Activated CD8-positive, alpha-beta T cell treated with anti-CD3 and anti-CD28 coated beads for 36 hours (primary cell): ENCODE measurements around the gene KCNJ6. TPM values are rescaled to one million over a fixed set of nuclear protein-coding genes. Genes with fewer than 3 reads are reported as not detected.

Experiments used
- ATAC-seq: fragments of 200-7000 bp; cut with Tn5 transposase; one replicate; pipeline ENCODE4 v1.10.0; 2021; ENCODE audit warnings: mild to moderate bottlenecking, moderate library complexity
- CTCF ChIA-PET: fragments of 350-600 bp; sonication (Branson Sonifier 250); formaldehyde crosslinking; loops from one replicate; lab custom pipeline; 2021; ENCODE audit warnings: antibody characterized with exemption; lab: Charles Lee
- POLR2A ChIA-PET: fragments of 350-600 bp; sonication (Branson Sonifier 250); formaldehyde crosslinking; loops from one replicate; lab custom pipeline; 2021; ENCODE audit warnings: antibody characterized with exemption; lab: Charles Lee
- DNase-seq: peaks from one replicate; pipeline ENCODE4 v3.0.0-alpha.2; 2020
- H3K27ac Mint-ChIP-seq: one replicate; pipeline ENCODE4 v1.8.0; 2021; ENCODE audit warnings: mild to moderate bottlenecking, mixed read lengths
- H3K27me3 Mint-ChIP-seq: one replicate; pipeline ENCODE4 v1.8.0; 2021; ENCODE audit warnings: mixed read lengths
- H3K36me3 Mint-ChIP-seq: one replicate; pipeline ENCODE4 v1.8.0; 2021; ENCODE audit warnings: low read depth, mixed read lengths
- H3K4me1 Mint-ChIP-seq: one replicate; pipeline ENCODE4 v1.8.0; 2021; ENCODE audit warnings: low read depth, mixed read lengths
- H3K4me3 Mint-ChIP-seq: one replicate; pipeline ENCODE4 v1.8.0; 2021; ENCODE audit warnings: mild to moderate bottlenecking, moderate library complexity, mixed read lengths
- H3K9me3 Mint-ChIP-seq: one replicate; pipeline ENCODE4 v1.8.0; 2021; ENCODE audit warnings: mixed read lengths
- CTCF ChIP-seq: fragments of 200-600 bp; IDR thresholded peaks from one replicate; pipeline ENCODE4 v1.8.0; 2022; ENCODE audit warnings: antibody characterized with exemption, mild to moderate bottlenecking
- intact Hi-C: fragments of 100-400 bp; cut with micrococcal nuclease; formaldehyde crosslinking; loops from one replicate; pipeline ENCODE4 v1.10.0; 2022
- total RNA-seq, 2 experiments: library from RNA; stranded (reverse); gene quantifications; one replicate each; pipeline ENCODE4 v1.2.3, GENCODE V29; 2021

KCNJ6 gene
- total RNA-seq, 2 experiments from 2014 or later: not detected

DNA sequence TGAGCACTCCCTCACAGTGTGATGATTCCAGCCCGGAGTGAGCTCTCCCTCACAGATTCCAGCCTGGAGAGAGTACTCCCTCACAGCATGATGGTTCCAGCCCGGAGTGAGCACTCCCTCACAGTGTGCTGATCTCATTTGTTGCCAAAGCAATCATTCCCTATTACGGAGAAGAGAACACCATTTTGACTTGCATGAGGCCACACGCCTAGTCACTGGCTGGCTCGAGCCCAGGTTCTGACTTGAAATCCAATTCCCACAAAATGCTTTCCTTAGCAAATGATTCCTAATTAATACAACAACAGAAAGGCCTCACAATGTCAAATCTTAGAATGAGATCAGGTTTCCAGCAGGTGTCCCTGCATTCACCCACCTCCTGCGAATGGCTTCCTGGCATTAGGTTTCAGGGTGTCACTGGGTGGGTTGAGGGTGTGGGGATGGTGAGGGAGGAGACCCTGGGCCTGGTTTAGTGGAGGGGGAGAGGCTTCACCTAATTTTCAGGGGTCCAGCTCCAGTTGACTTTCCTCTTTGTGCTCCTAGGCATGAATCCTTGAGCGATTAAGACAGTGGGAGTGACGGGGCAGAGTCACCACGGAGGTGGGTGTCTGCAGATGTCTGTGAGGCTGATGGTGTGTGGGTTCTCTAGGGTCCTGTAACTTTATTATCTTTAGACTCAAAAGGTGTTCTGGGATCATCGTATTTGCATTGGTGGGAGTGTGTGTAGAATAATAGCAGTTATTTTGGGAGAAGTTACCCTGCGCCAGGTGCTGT, 158.5 kb downstream of the KCNJ6 start:
- no peak overlapping the region for H3K27ac Mint-ChIP-seq
- no peaks in the 10 kb centered on the region for H3K27me3 Mint-ChIP-seq
- no peaks in the 10 kb centered on the region for H3K9me3 Mint-ChIP-seq
- POLR2A ChIA-PET: no interaction called here
- H3K36me3 Mint-ChIP-seq: no peaks in the 10 kb centered on the region
- H3K4me3 Mint-ChIP-seq: no peak overlapping the region
- intact Hi-C loops: no loop called here
- ATAC-seq (no peak), DNase-seq (no peak)
- no peak for TF ChIP-seq CTCF
- CTCF ChIA-PET: no interaction called here
- no peaks in the 10 kb centered on the region for H3K4me1 Mint-ChIP-seq

DNA sequence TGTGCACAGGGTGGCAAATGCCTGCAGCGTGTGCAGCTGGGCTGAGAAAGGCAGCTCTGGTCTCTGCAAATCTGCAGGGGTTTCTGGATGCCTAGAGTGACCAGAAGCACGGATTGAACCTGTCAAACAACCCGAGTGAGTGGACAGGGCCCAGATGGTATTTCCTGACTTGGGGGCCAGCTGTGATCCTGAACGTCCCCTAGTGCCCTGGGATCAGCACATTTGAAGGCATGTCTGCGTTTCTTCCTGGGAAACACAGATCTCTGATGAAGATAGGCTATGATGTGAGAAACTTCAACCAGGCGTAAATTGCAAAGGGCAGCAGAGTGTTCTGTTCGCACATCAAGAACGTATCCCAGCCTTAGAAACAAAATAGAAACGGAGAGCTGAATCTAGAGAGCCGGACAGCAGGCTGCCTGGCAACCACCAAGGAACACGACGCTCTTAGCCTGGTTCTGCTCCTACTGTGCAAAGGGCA, 163.1 kb downstream of the KCNJ6 start:
- TF ChIP-seq CTCF: no peak
- ChIA-PET POLR2A (no interaction called here), CTCF (no interaction called here)
- no peak overlapping the region for H3K27ac Mint-ChIP-seq
- H3K9me3 Mint-ChIP-seq: no peaks in the 10 kb centered on the region
- H3K36me3 Mint-ChIP-seq: no peaks in the 10 kb centered on the region
- intact Hi-C loops: no loop called here
- H3K27me3 Mint-ChIP-seq: peaks cover 5% of the 10 kb centered on the region
- no peak overlapping the region for H3K4me3 Mint-ChIP-seq
- DNase-seq (no peak), ATAC-seq (no peak)
- no peaks in the 10 kb centered on the region for H3K4me1 Mint-ChIP-seq

DNA sequence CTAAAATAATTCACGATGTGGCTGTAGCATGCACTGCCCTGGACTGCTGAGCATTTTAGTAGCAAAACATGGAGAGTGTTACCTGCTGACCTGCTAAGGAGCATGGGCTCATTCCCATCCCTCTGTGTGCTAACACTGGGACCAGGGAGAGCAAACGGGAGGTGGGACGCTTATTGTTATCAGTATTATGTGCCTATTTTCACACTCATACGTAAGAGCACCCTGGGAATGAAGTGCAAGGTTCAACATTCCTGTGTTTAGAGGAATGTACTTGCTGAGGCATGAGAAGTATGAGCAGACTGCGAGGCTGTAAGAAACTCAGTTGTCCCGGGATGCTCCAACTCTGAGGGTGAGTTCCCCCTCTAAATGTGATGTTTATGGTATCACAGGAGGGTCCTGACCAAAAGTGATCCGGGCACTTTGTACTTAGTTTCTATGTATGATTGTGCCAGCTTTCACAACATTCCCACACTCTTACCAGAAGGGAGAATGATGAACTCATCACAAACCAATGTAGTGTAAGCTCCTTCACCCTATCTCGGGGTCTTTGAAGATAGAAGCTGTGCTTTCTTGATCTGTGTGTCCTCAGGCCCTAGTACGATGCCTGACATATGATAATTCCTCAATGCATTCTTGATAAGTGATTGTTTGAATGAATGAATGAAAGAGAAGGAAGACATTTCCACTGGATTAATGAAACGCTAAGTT, 164.8 kb downstream of the KCNJ6 start:
- H3K4me1 Mint-ChIP-seq: no peaks in the 10 kb centered on the region
- H3K36me3 Mint-ChIP-seq: no peaks in the 10 kb centered on the region
- no peak overlapping the region for H3K4me3 Mint-ChIP-seq
- no peak for TF ChIP-seq CTCF
- ChIA-PET CTCF (interaction anchor here (1.0 kb wide), 1 partner anchor 12 kb away, joined by 3 read pairs; no protein-coding TSS in a partner anchor), POLR2A (no interaction called here)
- DNase-seq: no peak
- peaks cover 6% of the 10 kb centered on the region for H3K27me3 Mint-ChIP-seq
- no peaks in the 10 kb centered on the region for H3K9me3 Mint-ChIP-seq
- intact Hi-C loops: no loop called here
- no peak overlapping the region for H3K27ac Mint-ChIP-seq
- no peak for ATAC-seq

DNA sequence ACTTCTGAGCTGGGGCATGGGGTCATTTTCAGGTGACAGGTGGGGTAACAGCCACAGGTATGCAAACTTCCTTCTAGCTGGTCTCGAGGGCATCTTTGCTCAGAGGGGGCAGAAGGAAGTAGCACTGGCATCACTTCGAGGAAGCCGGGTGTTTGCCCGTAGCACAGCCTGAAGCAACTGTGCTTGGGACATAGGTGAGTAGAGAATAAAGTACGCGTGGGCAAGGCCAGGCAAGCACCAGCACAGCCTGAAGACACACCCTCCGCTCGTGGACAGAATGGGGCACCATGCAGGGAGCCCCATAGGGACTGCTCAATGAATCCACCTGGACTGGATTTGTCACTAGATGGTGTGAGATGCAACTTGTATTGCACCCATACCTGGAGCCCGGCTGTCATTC, 167.1 kb downstream of the KCNJ6 start:
- DNase-seq: no peak
- Mint-ChIP-seq H3K4me3 (no peak overlapping the region), H3K27me3 (peaks cover 8% of the 10 kb centered on the region), H3K27ac (no peak overlapping the region), H3K4me1 (no peaks in the 10 kb centered on the region), H3K9me3 (no peaks in the 10 kb centered on the region), H3K36me3 (no peaks in the 10 kb centered on the region)
- POLR2A ChIA-PET: no interaction called here
- TF ChIP-seq CTCF: no peak
- CTCF ChIA-PET: interaction anchor here (1.2 kb wide), 1 partner anchor 10 kb away, joined by 3 read pairs; no protein-coding TSS in a partner anchor
- intact Hi-C loops: no loop called here
- no peak for ATAC-seq

DNA sequence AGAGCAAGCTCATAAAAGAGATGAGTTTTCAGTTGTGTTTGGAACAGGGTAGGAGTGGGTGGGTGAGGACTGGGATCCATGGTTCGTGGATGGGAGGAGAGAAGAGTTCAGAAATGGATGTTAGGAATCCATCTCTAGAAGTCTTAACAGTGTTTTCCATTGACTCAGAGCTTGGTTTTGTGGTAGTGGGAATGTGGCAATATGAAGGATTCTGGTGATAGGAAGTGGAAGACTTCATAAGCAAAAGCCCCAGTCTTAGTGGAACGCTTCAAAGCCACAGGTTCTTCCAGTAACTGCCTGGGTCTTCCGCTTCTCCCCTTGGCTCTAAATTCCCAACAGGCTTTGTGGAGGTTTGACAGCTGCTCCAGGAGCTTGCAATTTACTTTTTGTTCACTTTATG, 167.9 kb downstream of the KCNJ6 start:
- Mint-ChIP-seq H3K4me3 (no peak overlapping the region), H3K27me3 (peaks cover 8% of the 10 kb centered on the region), H3K27ac (no peak overlapping the region), H3K4me1 (no peaks in the 10 kb centered on the region), H3K9me3 (no peaks in the 10 kb centered on the region), H3K36me3 (no peaks in the 10 kb centered on the region)
- DNase-seq (no peak), ATAC-seq (no peak)
- no peak for TF ChIP-seq CTCF
- POLR2A ChIA-PET: interaction anchor here (0.6 kb wide), 1 partner anchor 65 kb away, joined by 3 read pairs; no protein-coding TSS in a partner anchor
- CTCF ChIA-PET: interaction anchor here (1.2 kb wide), 1 partner anchor 9 kb away, joined by 3 read pairs; no protein-coding TSS in a partner anchor
- intact Hi-C loops: no loop called here
